Measurements from ENCODE around the gene STAP1. TPM values are rescaled to one million over a fixed set of nuclear protein-coding genes. Genes with fewer than 3 reads are reported as not detected.
"Not testable (repeated sequence)": the region's sequence is repeated elsewhere in the genome, so short reads cannot be mapped to it uniquely, and the experiment has no call there.

The STAP1 gene
- total RNA-seq, 1 donor, result not detected

DNA sequence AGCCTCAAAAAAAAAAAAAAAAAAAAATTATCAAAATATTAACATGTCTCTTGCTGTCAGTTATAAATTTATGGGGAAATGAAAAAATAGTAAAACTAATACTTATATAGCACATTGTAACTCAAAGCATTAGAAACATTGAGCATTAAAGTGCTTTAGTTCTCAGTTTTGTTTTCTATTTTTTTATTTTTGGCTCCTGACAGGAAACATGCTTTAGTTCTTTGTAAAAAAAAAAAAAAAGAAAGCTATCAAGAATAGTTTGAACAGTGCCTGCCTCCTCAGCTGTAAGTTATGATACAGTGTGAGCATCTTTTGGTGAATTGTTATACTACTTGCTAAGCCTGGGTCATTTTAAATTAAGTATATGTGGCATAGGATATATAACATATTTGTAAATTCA lies 8.1 kb upstream of the STAP1 start:
- TF ChIP-seq CTCF (IDR thresholded peaks at IDR 0.05; ENCODE audit: extremely low read depth, low read depth, low read length), result no peak
- H3K36me3 ChIP-seq (ENCODE audit: insufficient read depth, low read length), result no peaks in the 10 kb centered on the region
- H3K79me2 ChIP-seq (ENCODE audit: insufficient read depth, low read length), result no peaks in the 10 kb centered on the region
- no peak overlapping the region for H3K27ac ChIP-seq (ENCODE audit: low read depth, low read length)
- H3K9me3 ChIP-seq (ENCODE audit: low read depth, low read length), result no peaks in the 10 kb centered on the region
- H3K4me2 ChIP-seq (ENCODE audit: insufficient read depth, low read length), result no peak overlapping the region
- no peak overlapping the region for H2AFZ ChIP-seq (ENCODE audit: low read length)
- no peaks in the 10 kb centered on the region for H3K27me3 ChIP-seq (ENCODE audit: insufficient read depth, low read length)
- H3K4me3 ChIP-seq (ENCODE audit: insufficient read depth, low read length), result no peak overlapping the region
- no peak for DNase-seq (ENCODE audit: insufficient read length, low spot score, missing footprints)
- H4K20me1 ChIP-seq (ENCODE audit: insufficient read depth, low read length), result no peaks in the 10 kb centered on the region
- no peaks in the 10 kb centered on the region for H3K4me1 ChIP-seq (ENCODE audit: insufficient read depth, low read length)

- TF ChIP-seq CTCF (IDR thresholded peaks at IDR 0.05; ENCODE audit: extremely low read depth, low read depth, low read length), result no peak
- H3K4me3 ChIP-seq (ENCODE audit: insufficient read depth, low read length), result no peak overlapping the region
- no peak overlapping the region for H3K27ac ChIP-seq (ENCODE audit: low read depth, low read length)
- no peaks in the 10 kb centered on the region for H3K9me3 ChIP-seq (ENCODE audit: low read depth, low read length)
- H3K79me2 ChIP-seq (ENCODE audit: insufficient read depth, low read length), result no peaks in the 10 kb centered on the region
- no peak for DNase-seq (ENCODE audit: insufficient read length, low spot score, missing footprints)
- H3K4me2 ChIP-seq (ENCODE audit: insufficient read depth, low read length), result no peak overlapping the region
- no peaks in the 10 kb centered on the region for H4K20me1 ChIP-seq (ENCODE audit: insufficient read depth, low read length)
- H3K4me1 ChIP-seq (ENCODE audit: insufficient read depth, low read length), result no peaks in the 10 kb centered on the region
- no peak overlapping the region for H2AFZ ChIP-seq (ENCODE audit: low read length)
- no peaks in the 10 kb centered on the region for H3K27me3 ChIP-seq (ENCODE audit: insufficient read depth, low read length)
- no peaks in the 10 kb centered on the region for H3K36me3 ChIP-seq (ENCODE audit: insufficient read depth, low read length)
Measured at GRCh38 chr4:67550857-67551256, 7.7 kb upstream of the STAP1 start.

GRCh38 chr4:67552146-67552792 lies 6.3 kb upstream of the STAP1 start:
- H3K4me3 ChIP-seq (ENCODE audit: insufficient read depth, low read length); H4K20me1 ChIP-seq (ENCODE audit: insufficient read depth, low read length); H3K4me1 ChIP-seq (ENCODE audit: insufficient read depth, low read length); H3K36me3 ChIP-seq (ENCODE audit: insufficient read depth, low read length); H3K79me2 ChIP-seq (ENCODE audit: insufficient read depth, low read length); DNase-seq (ENCODE audit: insufficient read length, low spot score, missing footprints); H3K27ac ChIP-seq (ENCODE audit: low read depth, low read length); H2AFZ ChIP-seq (ENCODE audit: low read length); H3K4me2 ChIP-seq (ENCODE audit: insufficient read depth, low read length); H3K27me3 ChIP-seq (ENCODE audit: insufficient read depth, low read length); H3K9me3 ChIP-seq (ENCODE audit: low read depth, low read length): not testable (repeated sequence)

GRCh38 chr4:67554096-67554495 lies 4.4 kb upstream of the STAP1 start:
- no peaks in the 10 kb centered on the region for H3K27me3 ChIP-seq (ENCODE audit: insufficient read depth, low read length)
- H3K27ac ChIP-seq (ENCODE audit: low read depth, low read length), result no peak overlapping the region
- no peaks in the 10 kb centered on the region for H3K9me3 ChIP-seq (ENCODE audit: low read depth, low read length)
- no peak overlapping the region for H3K4me3 ChIP-seq (ENCODE audit: insufficient read depth, low read length)
- no peaks in the 10 kb centered on the region for H3K79me2 ChIP-seq (ENCODE audit: insufficient read depth, low read length)
- no peak for DNase-seq (ENCODE audit: insufficient read length, low spot score, missing footprints)
- no peaks in the 10 kb centered on the region for H3K36me3 ChIP-seq (ENCODE audit: insufficient read depth, low read length)
- TF ChIP-seq CTCF (IDR thresholded peaks at IDR 0.05; ENCODE audit: extremely low read depth, low read depth, low read length), result no peak
- no peak overlapping the region for H2AFZ ChIP-seq (ENCODE audit: low read length)
- no peak overlapping the region for H3K4me2 ChIP-seq (ENCODE audit: insufficient read depth, low read length)
- H3K4me1 ChIP-seq (ENCODE audit: insufficient read depth, low read length), result no peaks in the 10 kb centered on the region
- H4K20me1 ChIP-seq (ENCODE audit: insufficient read depth, low read length), result no peaks in the 10 kb centered on the region
